Stimulated activated CD4-positive, alpha-beta T cell treated with anti-CD3 and anti-CD28 coated beads, Interleukin-2, amount 100 ng/mL, for 48 hours (primary cell): Measurements from ENCODE around the gene NPAS3.

Experiments
- DNase-seq, 2 donors: peaks; one replicate each; pipeline ENCODE4 v3.0.0-alpha.2; 2020

The NPAS3 gene

GRCh38 chr14:33655421-33655820 lies 716.7 kb downstream of the NPAS3 start:
- no peak for DNase-seq

- DNase-seq = no peak
These were observed 718.8 kb downstream of the NPAS3 start for GRCh38 chr14:33657476-33657875.

- no peak for DNase-seq
These were observed 721.6 kb downstream of the NPAS3 start for GRCh38 chr14:33660248-33660647.

GRCh38 chr14:33661101-33661500 lies 722.4 kb downstream of the NPAS3 start:
- no peak for DNase-seq

GRCh38 chr14:33668066-33668465 lies 729.4 kb downstream of the NPAS3 start:
- no peak for DNase-seq

GRCh38 chr14:33669111-33669510 lies 730.4 kb downstream of the NPAS3 start:
- no peak for DNase-seq

- DNase-seq = no peak
These were observed 731.6 kb downstream of the NPAS3 start for GRCh38 chr14:33670235-33670634.

- no peak for DNase-seq
These were observed 732.9 kb downstream of the NPAS3 start for GRCh38 chr14:33671556-33671955.

GRCh38 chr14:33674927-33675326 lies 736.2 kb downstream of the NPAS3 start:
- DNase-seq = no peak

- DNase-seq = no peak
These were observed 736.9 kb downstream of the NPAS3 start for GRCh38 chr14:33675415-33676130.

- DNase-seq = no peak
These were observed 737.5 kb downstream of the NPAS3 start for GRCh38 chr14:33676135-33676566.

- DNase-seq = no peak
These were observed 738.2 kb downstream of the NPAS3 start for GRCh38 chr14:33676891-33677290.

- DNase-seq = no peak
These were observed 739.3 kb downstream of the NPAS3 start for GRCh38 chr14:33678005-33678404.

GRCh38 chr14:33679025-33679424 lies 740.3 kb downstream of the NPAS3 start:
- DNase-seq = no peak

- no peak for DNase-seq
These were observed 741.0 kb downstream of the NPAS3 start for GRCh38 chr14:33679461-33680225.

- no peak for DNase-seq
These were observed 742.2 kb downstream of the NPAS3 start for GRCh38 chr14:33680873-33681272.

GRCh38 chr14:33682760-33683159 lies 744.1 kb downstream of the NPAS3 start:
- DNase-seq = no peak

GRCh38 chr14:33685026-33685425 lies 746.3 kb downstream of the NPAS3 start:
- DNase-seq = no peak

- no peak for DNase-seq
These were observed 747.0 kb downstream of the NPAS3 start for GRCh38 chr14:33685698-33686097.

- no peak for DNase-seq
These were observed 747.5 kb downstream of the NPAS3 start for GRCh38 chr14:33686218-33686617.

GRCh38 chr14:33686856-33687255 lies 748.2 kb downstream of the NPAS3 start:
- DNase-seq = no peak

GRCh38 chr14:33689680-33690079 lies 751.0 kb downstream of the NPAS3 start:
- DNase-seq = no peak

GRCh38 chr14:33691907-33692306 lies 753.2 kb downstream of the NPAS3 start:
- no peak for DNase-seq

GRCh38 chr14:33692762-33693161 lies 754.1 kb downstream of the NPAS3 start:
- no peak for DNase-seq
